IgD-negative memory B cell (primary cell): Measurements from ENCODE around the gene NDOR1. TPM values are rescaled to one million over a fixed set of nuclear protein-coding genes. Genes with fewer than 3 reads are reported as not detected.
A peak's percentile ranks its signal among the peaks of the same experiment; 100 is the strongest.

Experiments
- H3K27ac Mint-ChIP-seq, 3 donors: one replicate each; pipeline ENCODE4 v1.8.0; 2020 to 2022; ENCODE audit warnings: mild to moderate bottlenecking in 3 of 3, mixed read lengths in 3 of 3, moderate library complexity in 1 of 3
- H3K27me3 Mint-ChIP-seq: one replicate; pipeline ENCODE4 v1.8.0; 2021; ENCODE audit warnings: mixed read lengths
- H3K36me3 Mint-ChIP-seq: one replicate; pipeline ENCODE4 v1.8.0; 2020; ENCODE audit warnings: mild to moderate bottlenecking, mixed read lengths
- H3K4me1 Mint-ChIP-seq, 3 donors: one replicate each; pipeline ENCODE4 v1.8.0; 2020 to 2022; ENCODE audit warnings: mixed read lengths in 3 of 3, mild to moderate bottlenecking in 1 of 3
- H3K4me3 Mint-ChIP-seq, 4 donors: one replicate each; pipeline ENCODE4 v1.8.0; 2020 to 2022; ENCODE audit warnings: mild to moderate bottlenecking in 4 of 4, mixed read lengths in 4 of 4, moderate library complexity in 3 of 4
- H3K9me3 Mint-ChIP-seq, 3 donors: one replicate each; pipeline ENCODE4 v1.8.0; 2020 to 2021; ENCODE audit warnings: mixed read lengths in 3 of 3, mild to moderate bottlenecking in 1 of 3
- polyA plus RNA-seq: library from polyadenylated mRNA; unstranded; fragments of 300-500 nt; fragmentation: Illumina TruSeq; gene quantifications from one replicate; pipeline ENCODE4 v1.2.3, GENCODE V29; 2021

Gene NDOR1
- polyA plus RNA-seq, result 7.6 TPM

DNA sequence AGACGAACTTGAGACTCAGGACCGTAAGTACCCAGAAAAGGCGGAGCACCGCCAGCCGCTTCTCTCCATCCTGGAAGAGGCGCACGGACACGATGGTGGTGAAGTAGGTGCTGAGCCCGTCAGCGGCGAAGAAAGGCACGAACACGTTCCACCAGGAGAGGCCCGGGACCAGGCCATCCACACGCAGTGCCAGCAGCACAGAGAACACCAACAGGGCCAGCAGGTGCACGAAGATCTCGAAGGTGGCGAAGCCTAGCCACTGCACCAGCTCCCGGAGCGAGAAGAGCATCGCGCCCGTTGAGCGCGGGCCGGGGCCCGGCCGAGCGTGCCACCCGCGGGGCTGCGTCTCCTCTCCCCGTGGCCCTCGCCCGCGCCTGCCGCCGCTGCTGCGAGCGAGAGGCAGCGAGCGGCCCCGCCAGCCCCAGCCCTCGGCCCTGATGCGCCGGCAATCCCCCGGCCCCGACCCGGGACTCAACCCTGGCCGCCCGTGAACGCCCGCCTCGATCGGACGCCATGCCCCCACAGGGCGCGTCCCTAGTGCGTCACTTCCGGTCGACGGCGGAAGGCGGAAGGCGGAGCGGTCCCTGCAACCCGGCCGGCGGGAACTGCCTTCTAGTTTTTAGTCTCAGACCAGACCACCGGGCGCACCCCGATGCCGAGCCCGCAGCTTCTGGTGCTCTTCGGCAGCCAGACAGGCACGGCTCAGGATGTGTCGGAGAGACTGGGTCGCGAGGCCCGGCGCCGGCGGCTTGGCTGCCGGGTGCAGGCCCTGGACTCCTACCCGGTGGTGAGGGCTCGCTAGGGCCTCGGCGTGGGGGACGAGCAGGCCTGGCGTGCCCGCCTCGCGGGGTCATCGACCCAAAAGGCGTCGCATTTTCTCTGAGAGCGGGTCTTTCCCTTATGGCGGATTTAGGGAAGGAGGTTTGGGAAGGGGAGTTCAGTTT is at the start of gene NDOR1, which contains the start of gene TMEM203:
NDOR1 (plus strand) TSS at position 575 of the 944 bp plus-strand sequence; CDS start at position 653, 78 bp downstream.
TMEM203 (minus strand) TSS at position 523 of the 944 bp plus-strand sequence; CDS start at position 289, 234 bp downstream.
- Mint-ChIP-seq H3K9me3 (no peaks in the 10 kb centered on the region), H3K4me3 (peak within 1 kb of the TSS; percentile 90 to 96 (median 94)), H3K36me3 (no peaks in the 10 kb centered on the region), H3K27me3 (no peaks in the 10 kb centered on the region), H3K27ac (peak within 1 kb of the TSS; percentile 93 to 96 (median 94)), H3K4me1 (peaks cover 23 to 24% (median 24%) of the 10 kb centered on the region in 3 donors)

- Mint-ChIP-seq H3K36me3 (peaks cover 2% of the 10 kb centered on the region), H3K27me3 (peaks cover 37% of the 10 kb centered on the region), H3K9me3 (no peaks in the 10 kb centered on the region), H3K4me3 (peak overlapping the region in 3 of 4 donors; percentile 33 to 70 (median 52)), H3K4me1 (peaks cover 0 to 14% (median 8%) of the 10 kb centered on the region in 3 donors), H3K27ac (peak overlapping the region in 1 of 3 donors; percentile 63)
Measured at GRCh38 chr9:137156567-137157375, 48.7 kb upstream of the NDOR1 start.

- peaks cover 38% of the 10 kb centered on the region for H3K27me3 Mint-ChIP-seq
- H3K36me3 Mint-ChIP-seq, result peaks cover 2% of the 10 kb centered on the region
- peaks cover 0 to 15% (median 8%) of the 10 kb centered on the region in 3 donors for H3K4me1 Mint-ChIP-seq
- peak overlapping the region in 2 of 4 donors; percentile 16 to 18 for H3K4me3 Mint-ChIP-seq
- H3K27ac Mint-ChIP-seq, result peak overlapping the region in 1 of 3 donors; percentile 56
- no peaks in the 10 kb centered on the region for H3K9me3 Mint-ChIP-seq
Measured at GRCh38 chr9:137157618-137158415, 47.7 kb upstream of the NDOR1 start.

- Mint-ChIP-seq H3K27ac (peak overlapping the region in 1 of 3 donors; percentile 56), H3K4me3 (peak overlapping the region in 1 of 4 donors; percentile 16), H3K27me3 (peaks cover 44% of the 10 kb centered on the region), H3K9me3 (no peaks in the 10 kb centered on the region), H3K4me1 (peaks cover 0 to 15% (median 8%) of the 10 kb centered on the region in 3 donors), H3K36me3 (peaks cover 2% of the 10 kb centered on the region)
Measured at GRCh38 chr9:137158625-137159024, 46.9 kb upstream of the NDOR1 start.

DNA sequence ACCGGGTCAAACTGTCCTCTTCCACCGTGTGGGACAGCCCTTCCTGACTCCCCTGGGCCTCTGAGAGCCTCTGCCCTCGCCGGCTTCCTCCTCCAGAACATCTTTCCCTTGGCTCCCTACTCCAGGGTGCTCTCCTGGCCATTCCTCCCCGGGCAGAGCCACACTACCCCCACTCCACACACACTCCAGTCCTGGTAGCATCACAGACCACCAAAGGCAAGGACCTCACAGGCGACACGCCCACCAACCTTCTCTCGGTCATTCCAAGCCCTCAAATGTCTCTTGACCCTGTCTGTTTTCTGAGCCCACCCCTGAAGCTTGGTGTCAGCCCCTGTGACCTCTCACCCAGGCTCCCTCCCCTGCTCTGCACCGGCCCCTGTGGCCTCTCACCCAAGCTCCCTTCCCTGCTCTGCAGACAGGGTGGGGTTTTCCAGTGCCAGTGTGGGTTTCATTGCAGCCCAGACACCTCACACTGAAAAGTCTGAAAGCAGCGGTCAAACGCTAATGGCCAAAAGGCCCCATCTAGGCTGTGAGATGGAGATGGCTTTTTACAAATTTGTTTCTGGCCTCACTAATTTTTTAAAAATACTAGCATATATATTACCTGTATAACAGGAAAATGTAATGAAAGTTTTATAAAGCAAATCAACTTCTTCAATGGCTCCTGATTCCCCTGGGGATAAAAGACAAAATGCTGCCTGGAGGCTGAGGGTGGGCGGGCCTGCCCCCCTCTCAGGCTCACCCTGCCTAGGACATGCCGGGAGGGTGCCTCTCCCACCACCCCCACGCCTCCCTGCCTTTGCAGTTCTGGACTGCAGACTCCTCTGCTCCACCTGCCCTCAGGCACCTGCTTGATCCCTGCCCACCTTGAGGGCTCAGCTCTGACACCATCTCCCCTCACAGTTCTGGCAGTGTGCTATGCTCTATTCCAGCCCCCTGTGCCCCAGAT is 46.1 kb upstream of the NDOR1 start:
- peaks cover 2% of the 10 kb centered on the region for H3K36me3 Mint-ChIP-seq
- H3K4me3 Mint-ChIP-seq, result peak overlapping the region in 3 of 4 donors; percentile 39 to 72 (median 40)
- peaks cover 0 to 15% (median 8%) of the 10 kb centered on the region in 3 donors for H3K4me1 Mint-ChIP-seq
- H3K27ac Mint-ChIP-seq, result peak overlapping the region in 1 of 3 donors; percentile 51
- H3K27me3 Mint-ChIP-seq, result peaks cover 44% of the 10 kb centered on the region
- H3K9me3 Mint-ChIP-seq, result no peaks in the 10 kb centered on the region

DNA sequence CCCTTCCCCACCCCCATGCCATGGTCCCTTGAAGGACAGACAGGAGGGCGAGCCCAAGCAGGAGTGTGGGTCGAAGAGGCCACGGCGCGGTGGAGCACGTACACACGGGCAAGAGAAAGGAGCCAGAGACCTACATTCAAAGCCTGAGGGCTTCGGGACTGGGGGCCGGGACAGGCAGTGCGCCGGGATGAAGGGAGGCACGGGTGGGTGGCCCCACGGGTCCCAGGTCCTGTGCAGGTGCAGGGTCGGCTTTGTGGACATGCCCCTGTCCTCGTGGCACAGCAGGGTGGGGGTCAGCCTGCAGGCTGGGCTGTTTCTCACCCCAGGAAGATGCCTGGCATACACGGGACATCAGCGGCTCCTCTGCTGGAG is 45.5 kb upstream of the NDOR1 start:
- Mint-ChIP-seq H3K27ac (peak overlapping the region in 1 of 3 donors; percentile 51), H3K4me1 (peaks cover 0 to 15% (median 8%) of the 10 kb centered on the region in 3 donors), H3K27me3 (peaks cover 44% of the 10 kb centered on the region), H3K36me3 (peaks cover 2% of the 10 kb centered on the region), H3K9me3 (no peaks in the 10 kb centered on the region), H3K4me3 (peak overlapping the region in 1 of 4 donors; percentile 40)

DNA sequence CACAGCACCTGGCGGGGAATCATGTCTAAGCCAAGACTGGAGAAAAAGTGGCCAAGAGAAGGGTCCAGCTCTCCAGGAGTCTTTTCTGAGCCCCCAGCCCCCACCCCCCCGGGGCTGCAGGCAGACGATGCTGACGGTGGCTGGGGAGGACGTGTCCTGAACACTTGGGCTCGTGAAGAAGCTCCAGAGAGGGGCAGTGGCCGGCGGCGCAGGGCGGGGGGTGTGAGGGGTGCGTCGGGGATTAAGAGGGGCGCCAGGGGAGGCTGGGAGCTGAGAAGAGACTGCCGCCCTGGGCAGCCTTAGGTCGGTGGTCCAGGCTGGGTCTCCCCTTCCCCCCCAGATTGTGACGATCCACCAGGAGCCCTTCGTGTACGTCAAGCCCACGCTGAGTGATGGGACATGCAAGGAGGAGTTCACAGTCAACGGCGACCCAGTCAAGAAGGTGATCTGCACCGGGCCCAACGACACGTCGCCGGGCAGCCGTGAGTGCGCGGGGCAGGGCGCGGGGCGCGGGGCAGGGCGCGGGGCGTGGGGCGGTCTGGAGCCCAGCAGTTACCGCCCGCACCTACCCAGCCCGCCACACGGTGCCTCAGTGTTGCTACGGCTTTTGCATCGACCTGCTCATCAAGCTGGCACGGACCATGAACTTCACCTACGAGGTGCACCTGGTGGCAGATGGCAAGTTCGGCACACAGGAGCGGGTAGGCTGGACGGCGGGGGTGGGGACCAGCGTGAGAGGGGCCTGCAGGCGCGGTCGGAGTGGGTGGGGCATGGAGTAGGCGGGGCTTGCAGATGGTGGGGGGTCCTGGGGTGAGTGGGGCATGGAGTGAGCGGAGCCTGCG is 44.6 kb upstream of the NDOR1 start:
- peak overlapping the region in 2 of 4 donors; percentile 23 to 65 for H3K4me3 Mint-ChIP-seq
- H3K36me3 Mint-ChIP-seq, result peaks cover 2% of the 10 kb centered on the region
- H3K9me3 Mint-ChIP-seq, result no peaks in the 10 kb centered on the region
- H3K27me3 Mint-ChIP-seq, result peaks cover 46% of the 10 kb centered on the region
- peaks cover 0 to 15% (median 10%) of the 10 kb centered on the region in 3 donors for H3K4me1 Mint-ChIP-seq
- peak overlapping the region in 1 of 3 donors; percentile 51 for H3K27ac Mint-ChIP-seq

DNA sequence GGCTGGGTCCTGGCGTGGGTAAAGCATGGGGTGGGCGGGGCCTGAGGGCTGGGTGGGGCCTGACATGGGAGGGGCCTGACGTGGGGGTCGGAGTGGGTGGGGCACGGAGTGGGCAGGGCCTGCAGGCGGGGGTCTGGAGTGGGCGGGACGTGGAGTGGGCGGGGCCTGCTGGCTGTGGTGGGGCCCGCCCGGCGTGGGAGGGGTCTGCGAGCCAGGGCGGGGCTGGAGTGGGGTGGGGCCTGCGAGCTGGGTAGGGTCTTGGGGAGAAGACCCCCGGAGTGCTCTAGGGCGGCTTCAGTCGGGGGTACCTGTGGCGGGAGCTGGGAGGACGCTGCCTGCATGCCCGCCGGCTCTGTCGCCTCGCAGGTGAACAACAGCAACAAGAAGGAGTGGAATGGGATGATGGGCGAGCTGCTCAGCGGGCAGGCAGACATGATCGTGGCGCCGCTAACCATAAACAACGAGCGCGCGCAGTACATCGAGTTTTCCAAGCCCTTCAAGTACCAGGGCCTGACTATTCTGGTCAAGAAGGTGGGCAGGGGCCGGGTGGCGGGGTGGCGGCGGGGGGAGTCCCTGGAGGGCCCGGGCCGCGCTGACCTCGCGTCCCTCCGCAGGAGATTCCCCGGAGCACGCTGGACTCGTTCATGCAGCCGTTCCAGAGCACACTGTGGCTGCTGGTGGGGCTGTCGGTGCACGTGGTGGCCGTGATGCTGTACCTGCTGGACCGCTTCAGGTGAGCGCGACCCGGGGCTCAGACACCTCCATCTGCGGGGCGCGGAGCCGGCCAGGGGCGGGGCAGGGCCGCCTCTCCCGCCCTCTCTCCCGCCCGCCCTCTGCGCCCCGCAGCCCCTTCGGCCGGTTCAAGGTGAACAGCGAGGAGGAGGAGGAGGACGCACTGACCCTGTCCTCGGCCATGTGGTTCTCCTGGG is 43.7 kb upstream of the NDOR1 start:
- peaks cover 46% of the 10 kb centered on the region for H3K27me3 Mint-ChIP-seq
- no peak overlapping the region for H3K4me3 Mint-ChIP-seq
- H3K4me1 Mint-ChIP-seq, result peaks cover 0 to 15% (median 10%) of the 10 kb centered on the region in 3 donors
- no peaks in the 10 kb centered on the region for H3K9me3 Mint-ChIP-seq
- peaks cover 2% of the 10 kb centered on the region for H3K36me3 Mint-ChIP-seq
- no peak overlapping the region for H3K27ac Mint-ChIP-seq

- Mint-ChIP-seq H3K9me3 (no peaks in the 10 kb centered on the region), H3K36me3 (peaks cover 2% of the 10 kb centered on the region), H3K4me1 (peaks cover 0 to 12% (median 10%) of the 10 kb centered on the region in 3 donors), H3K27ac (peak overlapping the region in 1 of 3 donors; percentile 73), H3K4me3 (peak overlapping the region in 1 of 4 donors; percentile 27), H3K27me3 (peaks cover 43% of the 10 kb centered on the region)
Measured at GRCh38 chr9:137162505-137163364, 42.8 kb upstream of the NDOR1 start.

DNA sequence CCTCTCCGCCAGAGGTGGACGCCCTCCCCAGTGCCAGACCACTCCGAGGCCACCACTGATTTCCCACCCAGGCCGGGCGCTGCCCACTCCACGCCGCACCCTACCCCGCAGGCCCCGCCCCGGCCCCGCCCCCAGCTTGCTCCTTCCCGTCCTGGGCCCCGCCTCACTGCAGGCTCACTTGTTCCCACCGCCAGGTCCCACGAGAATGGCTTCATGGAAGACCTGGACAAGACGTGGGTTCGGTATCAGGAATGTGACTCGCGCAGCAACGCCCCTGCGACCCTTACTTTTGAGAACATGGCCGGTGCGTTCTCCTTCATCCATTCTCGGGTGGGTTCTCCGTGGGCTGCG is 42.2 kb upstream of the NDOR1 start:
- Mint-ChIP-seq H3K27me3 (peaks cover 38% of the 10 kb centered on the region), H3K27ac (peak overlapping the region in 2 of 3 donors; percentile 46 to 64)

DNA sequence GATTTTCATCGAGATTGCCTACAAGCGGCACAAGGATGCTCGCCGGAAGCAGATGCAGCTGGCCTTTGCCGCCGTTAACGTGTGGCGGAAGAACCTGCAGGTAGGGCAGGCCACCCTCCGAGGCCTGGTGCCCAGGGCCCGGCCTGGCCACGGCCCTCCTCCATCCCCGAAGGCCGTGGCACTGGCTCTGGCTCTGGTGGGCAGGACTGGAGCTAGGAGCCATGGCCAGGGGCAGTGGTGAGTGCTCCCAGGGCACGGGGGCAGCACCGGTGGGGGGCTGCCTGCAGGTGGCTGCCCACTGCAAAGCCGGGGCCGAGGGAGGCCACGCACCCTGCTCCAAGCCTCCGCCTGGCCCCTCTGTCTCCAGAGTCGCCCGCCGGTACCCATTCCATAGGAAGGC is 41.7 kb upstream of the NDOR1 start:
- Mint-ChIP-seq H3K4me1 (peaks cover 0 to 6% (median 6%) of the 10 kb centered on the region in 3 donors), H3K4me3 (no peak overlapping the region), H3K36me3 (no peaks in the 10 kb centered on the region), H3K27ac (peak overlapping the region in 1 of 3 donors; percentile 64), H3K9me3 (no peaks in the 10 kb centered on the region), H3K27me3 (peaks cover 35% of the 10 kb centered on the region)

More for the DNA sequence above, 42.2 kb upstream of the NDOR1 start:
- H3K4me3 Mint-ChIP-seq, result no peak overlapping the region
- H3K4me1 Mint-ChIP-seq, result peaks cover 0 to 7% (median 6%) of the 10 kb centered on the region in 3 donors
- no peaks in the 10 kb centered on the region for H3K9me3 Mint-ChIP-seq
- H3K36me3 Mint-ChIP-seq, result no peaks in the 10 kb centered on the region
